ENCODE measurements around the gene USP37.

USP37 gene

GRCh38 chr2:218471982-218472381 lies 96.2 kb downstream of the USP37 start:
- no peak for DNase-seq

DNA sequence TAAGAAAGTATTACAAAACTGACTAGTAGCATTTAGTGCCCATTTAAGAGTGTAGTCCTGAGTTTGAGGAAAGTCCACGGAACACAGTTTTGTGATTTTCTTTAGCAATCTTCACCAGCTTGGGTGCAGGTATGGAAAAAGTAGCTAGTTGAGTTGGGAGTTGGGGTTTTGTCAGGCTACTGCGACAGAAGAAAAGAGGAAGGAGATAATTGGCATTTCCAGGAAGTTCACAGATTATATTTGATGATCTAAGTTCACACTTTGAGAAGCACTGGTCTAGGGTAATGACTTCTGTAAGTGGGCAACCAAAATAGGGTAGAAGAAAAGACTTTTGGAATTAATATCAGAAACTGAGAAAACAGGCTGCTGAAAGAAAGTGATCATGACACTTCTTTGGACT lies 97.1 kb downstream of the USP37 start:
- DNase-seq, result no peak

- no peak for DNase-seq
These were observed 97.7 kb downstream of the USP37 start for GRCh38 chr2:218470448-218470847.

GRCh38 chr2:218465987-218466633 lies 102.0 kb downstream of the USP37 start:
- DNase-seq, result no peak

GRCh38 chr2:218458598-218458997 lies 109.6 kb downstream of the USP37 start:
- DNase-seq, result no peak

DNA sequence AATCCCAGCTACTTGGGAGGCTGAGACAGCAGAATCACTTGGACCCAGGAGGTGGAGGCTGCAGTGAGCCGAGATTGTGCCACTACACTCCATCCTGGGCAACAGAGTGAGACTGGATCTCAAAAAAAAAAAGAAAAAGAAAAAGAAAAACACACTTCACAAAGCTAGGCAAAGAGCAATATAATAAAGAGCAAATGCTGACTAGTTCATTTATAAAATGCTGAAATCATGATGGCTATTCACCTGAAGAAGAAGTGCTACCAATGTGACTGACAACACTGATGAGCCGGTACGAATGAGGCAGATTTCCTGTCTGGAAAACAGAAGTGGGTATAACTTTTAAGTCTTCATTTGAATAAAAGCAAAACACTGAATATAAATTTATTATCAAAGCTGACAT lies 111.3 kb downstream of the USP37 start:
- DNase-seq, result no peak

- no peak for DNase-seq
These were observed 116.1 kb downstream of the USP37 start for GRCh38 chr2:218452079-218452478.

DNA sequence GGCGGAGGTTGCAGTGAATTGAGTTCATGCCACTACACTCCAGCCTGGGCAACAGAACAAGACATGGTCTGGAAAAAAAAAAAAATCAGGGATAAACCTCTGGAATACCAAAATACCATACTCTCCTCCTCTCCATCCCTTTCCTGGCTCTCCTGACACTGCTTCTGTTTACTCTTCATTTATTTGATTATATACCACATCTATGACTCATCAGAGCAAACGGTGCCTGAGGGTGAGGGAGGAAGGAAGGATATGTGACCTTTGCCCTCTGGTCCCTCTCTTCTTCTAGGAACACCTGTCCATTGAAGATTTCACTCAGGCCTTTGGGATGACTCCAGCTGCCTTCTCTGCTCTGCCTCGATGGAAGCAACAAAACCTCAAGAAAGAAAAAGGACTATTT lies 119.2 kb downstream of the USP37 start:
- DNase-seq, result no peak

GRCh38 chr2:218447072-218447471 lies 121.1 kb downstream of the USP37 start:
- DNase-seq, result no peak

- no peak for DNase-seq
These were observed 121.6 kb downstream of the USP37 start for GRCh38 chr2:218446547-218446946.

DNA sequence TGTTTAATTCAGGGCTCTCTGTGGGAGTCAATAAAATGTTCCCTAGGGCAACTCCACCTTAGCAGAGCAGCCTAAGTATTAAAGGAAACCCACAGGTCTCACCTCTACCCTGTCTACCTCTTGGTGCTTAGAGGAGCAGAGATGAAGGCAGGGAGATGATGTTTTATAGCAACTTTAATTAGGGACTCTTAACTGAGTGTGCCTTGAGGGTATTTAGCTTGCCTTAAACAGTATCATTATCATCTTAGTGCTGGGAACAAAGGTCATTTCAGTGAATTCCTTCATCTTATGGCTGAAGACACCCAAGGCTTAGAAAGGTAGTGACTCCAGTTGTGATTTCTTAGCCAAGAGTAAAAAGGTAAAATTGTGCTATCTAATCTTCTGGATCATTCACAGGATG lies 122.5 kb downstream of the USP37 start:
- DNase-seq, result no peak

- DNase-seq, result no peak
These were observed 123.3 kb downstream of the USP37 start for GRCh38 chr2:218444692-218445357.

GRCh38 chr2:218438596-218438995 lies 129.6 kb downstream of the USP37 start:
- no peak for DNase-seq

- DNase-seq, result no peak
These were observed 130.2 kb downstream of the USP37 start for GRCh38 chr2:218437969-218438368.

DNA sequence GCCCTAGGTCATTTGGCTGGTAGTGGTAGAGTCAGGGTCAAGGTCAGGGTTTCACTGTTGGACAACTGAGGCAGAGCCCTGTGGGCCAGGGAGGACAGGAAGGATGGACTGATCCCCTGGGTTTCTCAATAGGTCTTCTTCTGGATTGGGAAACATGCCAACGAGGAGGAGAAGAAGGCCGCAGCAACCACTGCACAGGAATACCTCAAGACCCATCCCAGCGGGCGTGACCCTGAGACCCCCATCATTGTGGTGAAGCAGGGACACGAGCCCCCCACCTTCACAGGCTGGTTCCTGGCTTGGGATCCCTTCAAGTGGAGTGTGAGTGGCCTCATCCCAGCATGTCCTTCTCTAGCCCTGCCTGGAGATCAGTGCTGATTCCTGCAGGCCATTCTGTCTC lies 131.2 kb downstream of the USP37 start:
- DNase-seq, result no peak

DNA sequence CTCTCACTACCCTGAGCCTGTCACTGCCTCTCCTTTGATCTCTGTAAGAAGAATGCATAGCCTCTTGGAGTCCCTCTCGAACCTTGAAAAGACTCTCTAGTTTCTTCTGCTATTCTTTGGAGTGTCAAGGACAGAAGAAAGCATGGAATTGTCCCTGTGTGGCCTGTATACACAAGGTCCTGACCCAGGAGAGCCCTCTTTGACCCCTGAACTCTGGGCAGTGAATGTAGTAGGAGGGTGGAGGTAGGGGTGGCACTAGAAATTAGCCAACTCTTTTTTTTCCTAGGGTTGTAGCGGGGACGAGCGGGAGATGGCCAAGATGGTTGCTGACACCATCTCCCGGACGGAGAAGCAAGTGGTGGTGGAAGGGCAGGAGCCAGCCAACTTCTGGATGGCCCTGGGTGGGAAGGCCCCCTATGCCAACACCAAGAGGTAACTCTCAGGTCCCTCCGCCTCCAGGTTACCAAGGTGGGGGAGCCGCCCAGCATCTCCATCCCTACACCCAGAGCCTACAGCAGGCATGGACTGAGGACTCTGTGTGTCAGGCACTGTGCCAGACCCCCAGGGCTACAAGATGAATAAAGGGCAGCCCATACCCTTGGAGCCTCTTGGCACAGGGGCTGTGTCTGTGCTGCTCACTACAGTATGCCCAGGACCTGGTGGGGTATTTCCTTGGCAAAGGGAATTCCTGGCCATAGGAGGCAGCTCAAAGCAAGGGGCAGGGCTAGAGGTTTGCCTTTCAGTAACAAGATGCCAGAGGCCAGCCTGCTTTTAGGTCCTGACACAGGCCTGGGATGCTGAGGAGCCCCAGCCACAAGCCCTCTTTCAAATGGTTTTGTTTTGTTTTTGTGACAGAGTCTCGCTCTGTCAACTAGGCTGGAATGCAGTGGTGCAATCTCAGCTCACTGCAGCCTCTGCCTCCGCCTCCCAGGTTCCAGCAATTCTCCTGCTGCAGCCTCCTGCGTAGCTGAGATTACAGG lies 132.9 kb downstream of the USP37 start:
- DNase-seq, result no peak

- DNase-seq, result no peak
These were observed 133.7 kb downstream of the USP37 start for GRCh38 chr2:218434456-218434855.

GRCh38 chr2:218432676-218433365 lies 135.3 kb downstream of the USP37 start:
- no peak for DNase-seq

DNA sequence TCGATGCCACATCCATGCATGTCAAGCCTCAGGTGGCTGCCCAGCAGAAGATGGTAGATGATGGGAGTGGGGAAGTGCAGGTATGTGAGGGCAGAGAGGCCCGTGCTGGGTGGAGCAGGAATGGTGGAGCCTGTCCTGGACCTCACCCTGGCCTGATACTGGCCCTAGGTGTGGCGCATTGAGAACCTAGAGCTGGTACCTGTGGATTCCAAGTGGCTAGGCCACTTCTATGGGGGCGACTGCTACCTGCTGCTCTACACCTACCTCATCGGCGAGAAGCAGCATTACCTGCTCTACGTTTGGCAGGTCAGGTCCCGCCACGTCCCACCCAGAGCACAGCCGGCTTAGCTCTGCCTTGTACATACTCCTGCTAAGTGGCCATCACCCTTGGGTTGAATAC lies 136.3 kb downstream of the USP37 start:
- DNase-seq, result no peak

- DNase-seq, result no peak
These were observed 137.4 kb downstream of the USP37 start for GRCh38 chr2:218430721-218431120.

- no peak for DNase-seq
These were observed 138.0 kb downstream of the USP37 start for GRCh38 chr2:218429911-218430692.

GRCh38 chr2:218428846-218429558 lies 139.1 kb downstream of the USP37 start:
- no peak for DNase-seq
